ENCODE measurements around the gene ITGBL1.

ITGBL1 gene

GRCh38 chr13:101706651-101707050, 254.2 kb downstream of the ITGBL1 start:
- no peak for TF ChIP-seq CTCF (IDR thresholded peaks at IDR 0.05; ENCODE audit: insufficient read depth, low read length, poor library complexity, severe bottlenecking)
- no peak for TF ChIP-seq EZH2phosphoT487 (conservative IDR thresholded peaks at IDR 0.05; ENCODE audit: low read length)
- Histone ChIP-seq H3K9me2 (replicated peaks; ENCODE audit: insufficient read depth, low read length) (no peaks in the 10 kb centered on the region), H3K4me3 (ENCODE audit: insufficient read depth, low read length, poor library complexity, severe bottlenecking) (no peak overlapping the region), H3K4me2 (ENCODE audit: low read depth, low read length, poor library complexity, severe bottlenecking) (no peak overlapping the region), H3K27ac (ENCODE audit: low read depth, low read length) (no peak overlapping the region), H3K9ac (ENCODE audit: low read length) (no peak overlapping the region), H3K79me2 (ENCODE audit: insufficient read depth, low read length) (no peaks in the 10 kb centered on the region), H3F3A (ENCODE audit: insufficient read depth) (no peaks in the 10 kb centered on the region), H3K36me3 (ENCODE audit: low read length) (no peaks in the 10 kb centered on the region), H4K20me1 (ENCODE audit: low read depth, low read length) (no peaks in the 10 kb centered on the region), H3K9me3 (ENCODE audit: insufficient read depth, low read length) (no peaks in the 10 kb centered on the region), H2AFZ (ENCODE audit: low read depth, low read length, severe bottlenecking) (no peak overlapping the region), H3K27me3 (ENCODE audit: low read length) (no peaks in the 10 kb centered on the region)

- H3K9me2 ChIP-seq (replicated peaks; ENCODE audit: insufficient read depth, low read length), result no peaks in the 10 kb centered on the region
- H3K36me3 ChIP-seq (ENCODE audit: low read length), result no peaks in the 10 kb centered on the region
- H4K20me1 ChIP-seq (ENCODE audit: low read depth, low read length), result no peaks in the 10 kb centered on the region
- H3K27me3 ChIP-seq (ENCODE audit: low read length), result no peaks in the 10 kb centered on the region
- no peaks in the 10 kb centered on the region for H3K79me2 ChIP-seq (ENCODE audit: insufficient read depth, low read length)
- no peak overlapping the region for H3K27ac ChIP-seq (ENCODE audit: low read depth, low read length)
- no peaks in the 10 kb centered on the region for H3K9me3 ChIP-seq (ENCODE audit: insufficient read depth, low read length)
- TF ChIP-seq CTCF (IDR thresholded peaks at IDR 0.05; ENCODE audit: insufficient read depth, low read length, poor library complexity, severe bottlenecking) (no peak), EZH2phosphoT487 (conservative IDR thresholded peaks at IDR 0.05; ENCODE audit: low read length) (no peak)
- no peaks in the 10 kb centered on the region for H3F3A ChIP-seq (ENCODE audit: insufficient read depth)
- no peak overlapping the region for H2AFZ ChIP-seq (ENCODE audit: low read depth, low read length, severe bottlenecking)
- no peak overlapping the region for H3K4me2 ChIP-seq (ENCODE audit: low read depth, low read length, poor library complexity, severe bottlenecking)
- H3K9ac ChIP-seq (ENCODE audit: low read length), result no peak overlapping the region
- no peak overlapping the region for H3K4me3 ChIP-seq (ENCODE audit: insufficient read depth, low read length, poor library complexity, severe bottlenecking)
Measured at GRCh38 chr13:101707659-101708058, 255.2 kb downstream of the ITGBL1 start.

- H3K27ac ChIP-seq (ENCODE audit: low read depth, low read length), result no peak overlapping the region
- H3K27me3 ChIP-seq (ENCODE audit: low read length), result no peaks in the 10 kb centered on the region
- H3K36me3 ChIP-seq (ENCODE audit: low read length), result no peaks in the 10 kb centered on the region
- H3K79me2 ChIP-seq (ENCODE audit: insufficient read depth, low read length), result no peaks in the 10 kb centered on the region
- H3K9ac ChIP-seq (ENCODE audit: low read length), result no peak overlapping the region
- no peak overlapping the region for H3K4me3 ChIP-seq (ENCODE audit: insufficient read depth, low read length, poor library complexity, severe bottlenecking)
- H3K9me2 ChIP-seq (replicated peaks; ENCODE audit: insufficient read depth, low read length), result no peaks in the 10 kb centered on the region
- no peak overlapping the region for H3K4me2 ChIP-seq (ENCODE audit: low read depth, low read length, poor library complexity, severe bottlenecking)
- TF ChIP-seq EZH2phosphoT487 (conservative IDR thresholded peaks at IDR 0.05; ENCODE audit: low read length), result no peak
- no peak for TF ChIP-seq CTCF (IDR thresholded peaks at IDR 0.05; ENCODE audit: insufficient read depth, low read length, poor library complexity, severe bottlenecking)
- H2AFZ ChIP-seq (ENCODE audit: low read depth, low read length, severe bottlenecking), result no peak overlapping the region
- H3F3A ChIP-seq (ENCODE audit: insufficient read depth), result no peaks in the 10 kb centered on the region
- H3K9me3 ChIP-seq (ENCODE audit: insufficient read depth, low read length), result no peaks in the 10 kb centered on the region
- H4K20me1 ChIP-seq (ENCODE audit: low read depth, low read length), result no peaks in the 10 kb centered on the region
Measured at GRCh38 chr13:101708115-101708514, 255.6 kb downstream of the ITGBL1 start.
